GM23338 (cell line): Measurements from ENCODE around the gene TOR3A.

Source experiments
- CREB1 ChIP-seq: fragments of 250-450 bp; sonication (Bioruptor Pico); IDR thresholded peaks from 2 replicates; pipeline ENCODE4 v1.5.0; 2020; ENCODE audit warnings: low read depth, mild to moderate bottlenecking, moderate library complexity
- EZH2 ChIP-seq: fragments of 200-600 bp; sonication (generic); IDR thresholded peaks from one replicate; pipeline ENCODE4 v1.8.0; 2017; ENCODE audit warnings: antibody characterized with exemption, mild to moderate bottlenecking, low read depth; ENCODE audit not compliant: unreplicated experiment
- EZH2phosphoT487 ChIP-seq: fragments of 200-600 bp; sonication (generic); IDR thresholded peaks from one replicate; pipeline ENCODE4 v1.8.1; 2018; ENCODE audit warnings: antibody characterized with exemption; ENCODE audit not compliant: unreplicated experiment
- JUNB ChIP-seq: IDR thresholded peaks from one replicate; pipeline ENCODE4 v1.6.1; 2016; ENCODE audit warnings: antibody characterized with exemption; ENCODE audit not compliant: unreplicated experiment
- NANOG ChIP-seq: IDR thresholded peaks from 2 replicates; pipeline ENCODE4 v1.6.1; 2016; ENCODE audit warnings: antibody characterized with exemption, borderline replicate concordance
- POLR2AphosphoS5 ChIP-seq: IDR thresholded peaks from 2 replicates; pipeline ENCODE4 v1.6.1; 2016; ENCODE audit warnings: antibody characterized with exemption, low read depth
- STAT1 ChIP-seq: IDR thresholded peaks from one replicate; pipeline ENCODE4 v1.6.1; 2016; ENCODE audit warnings: antibody characterized with exemption; ENCODE audit not compliant: unreplicated experiment
- ZNF114 ChIP-seq: fragments of 250-450 bp; sonication (Bioruptor Pico); IDR thresholded peaks from 2 replicates; pipeline ENCODE4 v1.5.0; 2020; ENCODE audit warnings: mild to moderate bottlenecking, moderate library complexity
- ZNF331 ChIP-seq: fragments of 250-450 bp; sonication (Bioruptor Pico); IDR thresholded peaks from 2 replicates; pipeline ENCODE4 v1.5.0; 2020; ENCODE audit warnings: low read depth, mild to moderate bottlenecking, moderate library complexity
- TF ChIP-seq, protein P1 (sequence below), 2 experiments: fragments of 200-600 bp in 1 of 2; sonication (generic) in 1 of 2; conservative IDR thresholded peaks; 2 replicates each; pipeline versions ENCODE4 v1.5.1 to v1.6.1; 2016 to 2017; ENCODE audit warnings: antibody characterized with exemption in 2 of 2, low read depth in 2 of 2, mild to moderate bottlenecking in 2 of 2, moderate library complexity in 1 of 2
- TF ChIP-seq, protein P2 (sequence below): IDR thresholded peaks from one replicate; pipeline ENCODE4 v1.6.1; 2018; ENCODE audit warnings: antibody characterized with exemption; ENCODE audit not compliant: unreplicated experiment
- TF ChIP-seq, protein P3 (sequence below): IDR thresholded peaks from 2 replicates; pipeline ENCODE4 v1.6.1; 2016; ENCODE audit warnings: antibody characterized with exemption
- TF ChIP-seq, protein P4 (sequence below): fragments of 250-450 bp; sonication (Bioruptor Pico); IDR thresholded peaks from 2 replicates; pipeline ENCODE4 v1.5.0; 2020; ENCODE audit warnings: mild to moderate bottlenecking, moderate library complexity

DNA sequence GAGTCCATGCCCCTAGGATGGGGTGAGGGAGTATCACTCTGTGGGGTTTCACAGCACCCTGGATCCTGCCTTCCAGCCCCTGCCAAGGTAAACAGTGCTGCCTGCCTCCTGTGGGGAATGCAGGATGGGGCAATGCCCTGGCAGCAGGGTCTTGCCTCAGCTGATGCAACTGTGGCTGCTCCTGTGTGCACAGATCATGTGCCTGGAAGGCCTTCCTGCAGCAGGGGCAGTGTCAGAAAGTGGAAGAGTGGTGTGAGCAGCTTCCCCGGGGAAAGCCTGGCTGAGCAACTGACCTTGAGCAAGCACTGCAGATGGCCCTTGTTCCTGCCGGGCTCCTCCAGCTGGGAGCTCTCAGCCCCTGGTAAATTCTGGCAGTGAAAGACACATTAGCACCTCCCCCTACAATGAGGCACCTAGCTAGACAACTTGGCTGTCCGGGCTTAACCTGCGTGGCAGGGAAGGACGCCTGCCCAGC is 9.9 kb downstream of the TOR3A start:
- TF ChIP-seq, protein P1, sequence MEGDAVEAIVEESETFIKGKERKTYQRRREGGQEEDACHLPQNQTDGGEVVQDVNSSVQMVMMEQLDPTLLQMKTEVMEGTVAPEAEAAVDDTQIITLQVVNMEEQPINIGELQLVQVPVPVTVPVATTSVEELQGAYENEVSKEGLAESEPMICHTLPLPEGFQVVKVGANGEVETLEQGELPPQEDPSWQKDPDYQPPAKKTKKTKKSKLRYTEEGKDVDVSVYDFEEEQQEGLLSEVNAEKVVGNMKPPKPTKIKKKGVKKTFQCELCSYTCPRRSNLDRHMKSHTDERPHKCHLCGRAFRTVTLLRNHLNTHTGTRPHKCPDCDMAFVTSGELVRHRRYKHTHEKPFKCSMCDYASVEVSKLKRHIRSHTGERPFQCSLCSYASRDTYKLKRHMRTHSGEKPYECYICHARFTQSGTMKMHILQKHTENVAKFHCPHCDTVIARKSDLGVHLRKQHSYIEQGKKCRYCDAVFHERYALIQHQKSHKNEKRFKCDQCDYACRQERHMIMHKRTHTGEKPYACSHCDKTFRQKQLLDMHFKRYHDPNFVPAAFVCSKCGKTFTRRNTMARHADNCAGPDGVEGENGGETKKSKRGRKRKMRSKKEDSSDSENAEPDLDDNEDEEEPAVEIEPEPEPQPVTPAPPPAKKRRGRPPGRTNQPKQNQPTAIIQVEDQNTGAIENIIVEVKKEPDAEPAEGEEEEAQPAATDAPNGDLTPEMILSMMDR (conservative IDR thresholded peaks at IDR 0.05; ENCODE audit: low read depth in 2 of 2), result no peak
- no peak for TF ChIP-seq POLR2AphosphoS5
- no peak for TF ChIP-seq CREB1
- no peak for TF ChIP-seq EZH2
- TF ChIP-seq, protein P2, sequence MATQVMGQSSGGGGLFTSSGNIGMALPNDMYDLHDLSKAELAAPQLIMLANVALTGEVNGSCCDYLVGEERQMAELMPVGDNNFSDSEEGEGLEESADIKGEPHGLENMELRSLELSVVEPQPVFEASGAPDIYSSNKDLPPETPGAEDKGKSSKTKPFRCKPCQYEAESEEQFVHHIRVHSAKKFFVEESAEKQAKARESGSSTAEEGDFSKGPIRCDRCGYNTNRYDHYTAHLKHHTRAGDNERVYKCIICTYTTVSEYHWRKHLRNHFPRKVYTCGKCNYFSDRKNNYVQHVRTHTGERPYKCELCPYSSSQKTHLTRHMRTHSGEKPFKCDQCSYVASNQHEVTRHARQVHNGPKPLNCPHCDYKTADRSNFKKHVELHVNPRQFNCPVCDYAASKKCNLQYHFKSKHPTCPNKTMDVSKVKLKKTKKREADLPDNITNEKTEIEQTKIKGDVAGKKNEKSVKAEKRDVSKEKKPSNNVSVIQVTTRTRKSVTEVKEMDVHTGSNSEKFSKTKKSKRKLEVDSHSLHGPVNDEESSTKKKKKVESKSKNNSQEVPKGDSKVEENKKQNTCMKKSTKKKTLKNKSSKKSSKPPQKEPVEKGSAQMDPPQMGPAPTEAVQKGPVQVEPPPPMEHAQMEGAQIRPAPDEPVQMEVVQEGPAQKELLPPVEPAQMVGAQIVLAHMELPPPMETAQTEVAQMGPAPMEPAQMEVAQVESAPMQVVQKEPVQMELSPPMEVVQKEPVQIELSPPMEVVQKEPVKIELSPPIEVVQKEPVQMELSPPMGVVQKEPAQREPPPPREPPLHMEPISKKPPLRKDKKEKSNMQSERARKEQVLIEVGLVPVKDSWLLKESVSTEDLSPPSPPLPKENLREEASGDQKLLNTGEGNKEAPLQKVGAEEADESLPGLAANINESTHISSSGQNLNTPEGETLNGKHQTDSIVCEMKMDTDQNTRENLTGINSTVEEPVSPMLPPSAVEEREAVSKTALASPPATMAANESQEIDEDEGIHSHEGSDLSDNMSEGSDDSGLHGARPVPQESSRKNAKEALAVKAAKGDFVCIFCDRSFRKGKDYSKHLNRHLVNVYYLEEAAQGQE, result no peak
- no peak for TF ChIP-seq EZH2phosphoT487
- no peak for TF ChIP-seq ZNF114 (CRISPR knock-in tag)
- TF ChIP-seq NANOG, result no peak
- TF ChIP-seq JUNB, result no peak
- no peak for TF ChIP-seq STAT1
- TF ChIP-seq, protein P3, sequence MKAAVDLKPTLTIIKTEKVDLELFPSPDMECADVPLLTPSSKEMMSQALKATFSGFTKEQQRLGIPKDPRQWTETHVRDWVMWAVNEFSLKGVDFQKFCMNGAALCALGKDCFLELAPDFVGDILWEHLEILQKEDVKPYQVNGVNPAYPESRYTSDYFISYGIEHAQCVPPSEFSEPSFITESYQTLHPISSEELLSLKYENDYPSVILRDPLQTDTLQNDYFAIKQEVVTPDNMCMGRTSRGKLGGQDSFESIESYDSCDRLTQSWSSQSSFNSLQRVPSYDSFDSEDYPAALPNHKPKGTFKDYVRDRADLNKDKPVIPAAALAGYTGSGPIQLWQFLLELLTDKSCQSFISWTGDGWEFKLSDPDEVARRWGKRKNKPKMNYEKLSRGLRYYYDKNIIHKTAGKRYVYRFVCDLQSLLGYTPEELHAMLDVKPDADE, result no peak
- TF ChIP-seq ZNF331, result no peak
- TF ChIP-seq, protein P4, sequence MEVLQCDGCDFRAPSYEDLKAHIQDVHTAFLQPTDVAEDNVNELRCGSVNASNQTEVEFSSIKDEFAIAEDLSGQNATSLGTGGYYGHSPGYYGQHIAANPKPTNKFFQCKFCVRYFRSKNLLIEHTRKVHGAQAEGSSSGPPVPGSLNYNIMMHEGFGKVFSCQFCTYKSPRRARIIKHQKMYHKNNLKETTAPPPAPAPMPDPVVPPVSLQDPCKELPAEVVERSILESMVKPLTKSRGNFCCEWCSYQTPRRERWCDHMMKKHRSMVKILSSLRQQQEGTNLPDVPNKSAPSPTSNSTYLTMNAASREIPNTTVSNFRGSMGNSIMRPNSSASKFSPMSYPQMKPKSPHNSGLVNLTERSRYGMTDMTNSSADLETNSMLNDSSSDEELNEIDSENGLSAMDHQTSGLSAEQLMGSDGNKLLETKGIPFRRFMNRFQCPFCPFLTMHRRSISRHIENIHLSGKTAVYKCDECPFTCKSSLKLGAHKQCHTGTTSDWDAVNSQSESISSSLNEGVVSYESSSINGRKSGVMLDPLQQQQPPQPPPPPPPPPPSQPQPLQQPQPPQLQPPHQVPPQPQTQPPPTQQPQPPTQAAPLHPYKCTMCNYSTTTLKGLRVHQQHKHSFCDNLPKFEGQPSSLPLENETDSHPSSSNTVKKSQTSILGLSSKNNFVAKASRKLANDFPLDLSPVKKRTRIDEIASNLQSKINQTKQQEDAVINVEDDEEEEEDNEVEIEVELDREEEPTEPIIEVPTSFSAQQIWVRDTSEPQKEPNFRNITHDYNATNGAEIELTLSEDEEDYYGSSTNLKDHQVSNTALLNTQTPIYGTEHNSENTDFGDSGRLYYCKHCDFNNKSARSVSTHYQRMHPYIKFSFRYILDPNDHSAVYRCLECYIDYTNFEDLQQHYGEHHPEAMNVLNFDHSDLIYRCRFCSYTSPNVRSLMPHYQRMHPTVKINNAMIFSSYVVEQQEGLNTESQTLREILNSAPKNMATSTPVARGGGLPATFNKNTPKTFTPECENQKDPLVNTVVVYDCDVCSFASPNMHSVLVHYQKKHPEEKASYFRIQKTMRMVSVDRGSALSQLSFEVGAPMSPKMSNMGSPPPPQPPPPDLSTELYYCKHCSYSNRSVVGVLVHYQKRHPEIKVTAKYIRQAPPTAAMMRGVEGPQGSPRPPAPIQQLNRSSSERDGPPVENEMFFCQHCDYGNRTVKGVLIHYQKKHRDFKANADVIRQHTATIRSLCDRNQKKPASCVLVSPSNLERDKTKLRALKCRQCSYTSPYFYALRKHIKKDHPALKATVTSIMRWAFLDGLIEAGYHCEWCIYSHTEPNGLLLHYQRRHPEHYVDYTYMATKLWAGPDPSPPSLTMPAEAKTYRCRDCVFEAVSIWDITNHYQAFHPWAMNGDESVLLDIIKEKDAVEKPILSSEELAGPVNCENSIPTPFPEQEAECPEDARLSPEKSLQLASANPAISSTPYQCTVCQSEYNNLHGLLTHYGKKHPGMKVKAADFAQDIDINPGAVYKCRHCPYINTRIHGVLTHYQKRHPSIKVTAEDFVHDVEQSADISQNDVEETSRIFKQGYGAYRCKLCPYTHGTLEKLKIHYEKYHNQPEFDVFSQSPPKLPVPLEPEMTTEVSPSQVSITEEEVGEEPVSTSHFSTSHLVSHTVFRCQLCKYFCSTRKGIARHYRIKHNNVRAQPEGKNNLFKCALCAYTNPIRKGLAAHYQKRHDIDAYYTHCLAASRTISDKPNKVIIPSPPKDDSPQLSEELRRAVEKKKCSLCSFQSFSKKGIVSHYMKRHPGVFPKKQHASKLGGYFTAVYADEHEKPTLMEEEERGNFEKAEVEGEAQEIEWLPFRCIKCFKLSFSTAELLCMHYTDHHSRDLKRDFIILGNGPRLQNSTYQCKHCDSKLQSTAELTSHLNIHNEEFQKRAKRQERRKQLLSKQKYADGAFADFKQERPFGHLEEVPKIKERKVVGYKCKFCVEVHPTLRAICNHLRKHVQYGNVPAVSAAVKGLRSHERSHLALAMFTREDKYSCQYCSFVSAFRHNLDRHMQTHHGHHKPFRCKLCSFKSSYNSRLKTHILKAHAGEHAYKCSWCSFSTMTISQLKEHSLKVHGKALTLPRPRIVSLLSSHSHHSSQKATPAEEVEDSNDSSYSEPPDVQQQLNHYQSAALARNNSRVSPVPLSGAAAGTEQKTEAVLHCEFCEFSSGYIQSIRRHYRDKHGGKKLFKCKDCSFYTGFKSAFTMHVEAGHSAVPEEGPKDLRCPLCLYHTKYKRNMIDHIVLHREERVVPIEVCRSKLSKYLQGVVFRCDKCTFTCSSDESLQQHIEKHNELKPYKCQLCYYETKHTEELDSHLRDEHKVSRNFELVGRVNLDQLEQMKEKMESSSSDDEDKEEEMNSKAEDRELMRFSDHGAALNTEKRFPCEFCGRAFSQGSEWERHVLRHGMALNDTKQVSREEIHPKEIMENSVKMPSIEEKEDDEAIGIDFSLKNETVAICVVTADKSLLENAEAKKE (CRISPR knock-in tag), result no peak
